T-helper 9 cell (primary cell): Measurements from ENCODE around the gene ZNF75A.
A peak's percentile ranks its signal among the peaks of the same experiment; 100 is the strongest.

Experiments used
- DNase-seq: peaks from one replicate; pipeline ENCODE4 v3.0.0-alpha.2; 2020

ZNF75A gene

DNA sequence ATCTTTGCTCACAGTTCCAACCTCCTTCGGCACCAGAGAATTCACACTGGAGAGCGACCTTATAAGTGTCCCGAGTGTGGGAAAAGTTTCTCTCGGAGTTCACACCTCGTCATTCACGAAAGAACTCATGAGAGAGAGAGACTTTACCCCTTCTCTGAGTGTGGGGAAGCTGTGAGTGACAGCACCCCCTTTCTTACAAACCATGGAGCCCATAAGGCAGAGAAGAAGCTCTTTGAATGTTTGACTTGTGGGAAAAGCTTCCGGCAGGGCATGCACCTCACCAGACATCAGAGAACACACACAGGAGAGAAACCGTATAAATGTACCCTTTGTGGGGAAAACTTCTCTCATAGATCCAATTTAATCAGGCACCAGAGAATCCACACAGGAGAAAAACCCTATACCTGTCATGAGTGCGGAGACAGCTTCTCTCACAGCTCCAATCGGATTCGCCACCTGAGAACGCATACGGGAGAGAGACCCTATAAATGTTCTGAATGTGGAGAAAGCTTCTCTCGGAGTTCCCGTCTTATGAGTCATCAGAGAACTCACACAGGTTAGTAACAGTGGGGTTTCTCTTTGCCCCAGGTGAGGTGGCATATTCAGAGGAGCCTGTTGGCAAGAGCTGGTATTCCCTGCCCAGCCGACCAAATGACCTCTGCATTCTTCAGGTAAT is 15.2 kb upstream of the ZNF75A start:
- no peak for DNase-seq

DNA sequence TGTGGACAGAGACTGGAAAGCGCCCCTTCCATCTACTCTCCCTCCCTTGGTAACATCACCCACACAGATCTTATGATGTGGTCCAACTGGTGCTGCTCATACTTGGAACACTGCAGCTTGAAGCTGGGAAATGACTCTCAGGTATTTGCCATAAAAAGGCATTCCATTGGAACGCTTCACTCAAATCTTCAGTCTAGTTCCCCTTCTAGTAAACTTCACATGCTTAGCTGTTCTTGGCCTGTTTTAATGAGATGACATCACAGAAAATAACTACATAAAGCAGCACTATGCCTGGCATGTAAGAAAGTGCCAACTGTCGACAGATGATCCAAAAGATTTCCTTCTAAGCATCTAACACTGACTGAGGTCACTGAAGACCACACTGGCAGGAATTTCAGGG is 12.7 kb upstream of the ZNF75A start:
- no peak for DNase-seq

DNA sequence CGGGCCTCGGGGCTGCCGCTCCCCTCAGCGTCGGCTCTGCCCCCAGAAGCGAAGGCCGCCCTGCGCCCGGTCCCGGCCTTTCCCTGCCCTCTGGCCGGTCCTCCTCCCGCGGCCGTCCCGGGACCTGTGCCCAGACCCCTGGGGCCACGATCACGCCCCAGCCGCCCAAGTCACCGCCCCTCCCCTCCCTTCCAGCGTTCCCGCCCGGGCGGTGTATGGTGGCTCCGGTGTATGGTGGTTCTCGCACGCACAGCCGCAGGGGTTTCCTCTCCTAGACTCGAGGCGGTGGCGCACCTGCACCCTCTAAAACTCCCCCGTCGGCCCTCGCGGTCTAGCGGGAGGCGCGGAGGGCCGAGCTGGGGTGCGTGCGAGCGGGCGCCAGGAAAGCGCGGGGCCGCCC is 10.1 kb upstream of the ZNF75A start:
- DNase-seq = no peak

DNA sequence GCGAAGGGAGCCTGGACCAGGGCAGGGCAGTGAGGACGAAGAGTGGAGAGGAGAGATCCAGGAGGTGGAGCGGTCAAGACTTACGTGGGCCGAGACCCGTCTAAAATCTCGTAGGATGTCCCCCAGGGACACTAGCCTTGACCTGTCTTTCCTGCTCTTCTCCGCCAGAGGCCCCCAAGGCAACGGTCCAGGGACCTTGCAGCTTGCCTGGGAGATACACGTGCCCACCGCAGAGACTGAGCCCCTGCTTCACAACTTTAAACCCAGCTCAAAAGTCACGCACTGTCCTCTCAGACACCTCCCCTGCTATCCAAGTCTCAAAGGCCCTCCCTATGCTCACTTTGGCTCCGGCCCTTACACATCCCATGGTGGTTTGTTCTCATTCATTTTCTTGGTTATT is 9.5 kb upstream of the ZNF75A start:
- DNase-seq = no peak

DNA sequence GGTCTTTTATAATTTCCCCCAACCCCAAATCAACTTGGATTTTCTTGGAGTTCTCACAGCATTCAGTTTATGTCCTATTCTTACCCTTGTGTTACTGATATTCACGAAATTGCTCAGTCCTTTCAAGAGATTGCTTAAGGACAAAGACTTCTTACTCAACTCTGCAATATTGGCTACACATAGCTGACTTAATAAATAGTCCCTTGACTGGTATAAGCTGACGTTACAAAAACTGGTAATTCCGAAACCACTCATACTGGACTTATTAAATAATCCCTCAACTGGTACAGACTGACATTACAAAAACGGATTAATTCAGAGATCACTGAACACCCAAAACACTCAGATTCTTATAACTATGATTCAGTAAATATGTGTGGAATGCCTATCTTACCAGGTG is 927 bp upstream of the ZNF75A start:
- no peak for DNase-seq

DNA sequence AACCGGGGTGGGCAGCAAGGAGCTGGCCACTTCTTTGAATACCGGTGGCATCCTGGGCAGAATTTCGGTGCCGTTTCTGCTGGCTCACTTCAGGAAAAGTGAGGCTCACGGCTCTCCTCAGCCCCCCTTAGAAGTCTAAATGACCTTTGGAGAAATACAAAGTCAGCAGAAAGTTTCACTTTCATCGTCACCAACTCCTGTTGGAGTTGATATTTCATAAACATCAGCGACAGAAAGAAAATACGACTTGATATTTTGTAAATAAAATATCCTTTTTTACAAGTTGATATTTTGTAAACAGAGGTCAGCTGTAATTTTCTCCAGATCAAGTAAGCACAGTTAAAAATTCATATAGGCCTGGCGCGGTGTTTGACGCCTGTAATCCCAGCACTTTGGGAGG is 781 bp downstream of the ZNF75A start:
- DNase-seq = no peak

DNA sequence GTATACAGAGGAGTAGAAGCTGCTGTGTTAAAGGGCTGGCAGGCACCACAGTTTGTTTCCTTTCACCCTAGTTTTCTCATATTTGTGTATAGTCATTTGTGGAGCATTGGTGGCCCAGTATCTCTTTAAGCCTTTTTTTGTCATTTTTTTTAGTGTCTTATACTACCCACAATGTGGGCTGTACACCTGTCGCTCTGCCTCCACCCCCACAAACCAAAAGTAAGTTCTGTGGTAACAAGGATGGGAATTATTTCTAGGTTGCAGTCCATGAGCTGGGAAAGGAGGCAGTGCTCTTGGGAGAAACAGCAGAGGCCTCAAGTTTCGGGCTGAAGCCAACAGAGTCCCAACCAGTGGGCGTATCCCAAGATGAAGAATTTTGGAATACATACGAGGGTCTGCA is 6.2 kb downstream of the ZNF75A start:
- DNase-seq = no peak

DNA sequence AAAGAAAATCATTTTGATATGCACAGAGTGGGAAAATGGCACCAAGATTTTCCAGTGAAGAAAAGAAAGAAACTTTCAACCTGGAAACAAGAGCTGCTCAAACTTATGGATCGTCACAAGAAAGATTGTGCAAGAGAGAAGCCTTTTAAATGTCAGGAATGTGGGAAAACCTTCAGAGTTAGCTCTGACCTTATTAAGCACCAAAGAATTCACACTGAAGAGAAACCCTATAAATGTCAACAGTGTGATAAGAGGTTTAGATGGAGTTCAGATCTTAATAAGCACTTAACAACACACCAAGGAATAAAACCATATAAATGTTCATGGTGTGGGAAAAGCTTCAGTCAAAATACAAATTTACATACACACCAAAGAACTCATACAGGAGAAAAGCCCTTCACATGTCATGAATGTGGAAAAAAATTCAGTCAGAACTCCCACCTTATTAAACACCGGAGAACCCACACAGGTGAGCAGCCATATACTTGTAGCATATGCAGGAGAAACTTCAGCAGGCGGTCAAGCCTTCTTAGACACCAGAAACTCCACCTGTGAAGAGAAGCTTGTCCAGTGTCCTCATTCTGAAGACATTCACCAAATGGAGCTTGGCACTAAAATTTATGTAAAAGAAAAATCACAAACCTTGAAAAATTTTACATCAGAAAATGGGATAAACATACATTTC is 12.2 kb downstream of the ZNF75A start:
- no peak for DNase-seq

DNA sequence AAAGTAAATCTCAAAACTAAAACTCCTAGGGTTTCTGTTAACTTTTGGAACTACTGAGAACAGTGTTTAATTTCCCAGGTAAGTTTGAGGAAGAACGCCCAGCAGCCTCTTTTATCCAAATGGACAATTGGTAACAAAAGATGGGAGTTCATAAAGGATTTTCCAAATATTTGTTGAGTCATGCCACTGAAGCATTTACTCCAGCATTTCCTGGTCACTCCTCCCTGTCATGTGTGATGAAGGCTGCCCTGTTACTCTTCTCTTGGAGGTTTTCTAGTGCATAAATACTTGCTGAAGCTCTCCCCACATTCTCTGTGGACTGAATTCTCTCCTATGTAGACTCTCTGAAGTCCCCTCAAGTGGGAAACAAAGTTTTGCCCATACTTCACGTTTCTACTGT is 16.5 kb downstream of the ZNF75A start:
- DNase-seq = no peak

DNA sequence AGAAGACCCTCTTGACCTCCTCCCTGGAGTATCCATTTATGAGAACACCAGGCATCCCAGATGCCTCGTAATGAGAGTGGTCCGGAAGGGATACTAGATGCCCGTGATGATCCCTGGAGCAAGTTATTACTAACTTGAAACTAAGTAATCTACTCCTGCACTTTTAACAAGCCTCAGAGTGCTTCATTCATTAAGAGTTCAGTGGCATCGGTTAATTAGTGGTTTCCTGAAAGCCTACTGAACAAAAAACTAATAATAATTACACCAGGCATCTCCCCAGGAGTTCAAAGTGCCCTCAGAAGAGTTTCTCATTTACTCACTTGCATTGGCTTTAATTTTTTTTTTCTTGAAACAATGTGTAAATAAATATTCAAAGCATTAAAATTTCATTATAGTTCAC is 22.2 kb downstream of the ZNF75A start:
- DNase-seq = no peak

DNA sequence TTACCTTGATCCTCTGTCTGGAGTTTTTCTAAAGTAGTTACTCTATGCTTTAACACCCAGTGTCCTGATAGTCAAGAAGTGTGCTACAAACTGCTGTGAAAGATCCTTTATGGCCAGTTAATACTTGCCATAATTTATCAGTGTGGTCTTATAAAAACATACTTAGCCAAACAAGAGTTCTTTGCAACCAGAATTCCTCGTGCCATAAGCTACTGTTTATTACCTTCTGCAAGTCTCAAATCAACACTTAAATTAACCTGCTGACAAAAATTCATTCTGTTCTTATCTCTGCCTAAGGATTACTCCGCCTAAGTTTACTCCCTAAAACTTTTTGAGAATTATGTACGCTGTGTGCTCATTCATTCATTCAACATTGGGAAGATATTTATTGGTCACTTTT is 22.8 kb downstream of the ZNF75A start:
- DNase-seq = no peak

DNA sequence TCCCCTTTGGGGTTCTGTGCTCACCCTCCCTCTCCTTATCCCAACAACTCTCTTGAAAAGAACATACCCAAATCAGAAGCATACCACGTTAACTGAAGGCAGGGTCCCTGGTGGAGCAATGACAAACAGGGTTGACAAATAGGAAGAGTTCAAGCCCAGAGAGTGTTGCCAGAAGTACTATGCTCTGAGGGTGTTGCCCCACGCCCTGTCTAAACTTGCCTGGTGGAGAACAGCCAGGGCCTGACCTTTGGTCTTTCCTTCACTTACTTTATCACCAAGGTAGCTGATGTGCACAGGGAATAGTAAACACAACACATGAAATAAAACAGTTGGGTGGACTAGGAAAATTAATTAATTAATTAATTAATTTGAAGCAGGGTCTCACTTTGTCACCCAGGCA is 23.3 kb downstream of the ZNF75A start:
- DNase-seq = no peak

DNA sequence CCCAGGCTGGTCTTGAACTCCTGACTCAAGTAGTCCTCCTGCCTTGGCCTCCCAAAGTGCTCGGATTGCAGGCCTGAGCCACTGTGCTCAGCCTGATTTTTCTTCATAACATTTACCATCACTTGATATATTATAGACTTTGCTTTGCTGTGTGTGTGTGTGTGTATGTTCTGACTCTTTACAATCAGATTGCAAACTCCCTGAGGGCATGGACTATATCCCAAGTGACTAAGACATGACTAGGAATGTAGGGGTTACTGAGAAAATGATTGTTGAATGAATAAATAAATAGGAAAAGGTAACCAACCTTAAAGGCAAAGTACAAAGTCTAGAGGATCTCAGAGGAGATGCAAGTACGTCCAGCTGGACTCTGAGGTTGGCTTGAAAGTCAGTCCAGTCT is 40.7 kb downstream of the ZNF75A start:
- DNase-seq = no peak

DNA sequence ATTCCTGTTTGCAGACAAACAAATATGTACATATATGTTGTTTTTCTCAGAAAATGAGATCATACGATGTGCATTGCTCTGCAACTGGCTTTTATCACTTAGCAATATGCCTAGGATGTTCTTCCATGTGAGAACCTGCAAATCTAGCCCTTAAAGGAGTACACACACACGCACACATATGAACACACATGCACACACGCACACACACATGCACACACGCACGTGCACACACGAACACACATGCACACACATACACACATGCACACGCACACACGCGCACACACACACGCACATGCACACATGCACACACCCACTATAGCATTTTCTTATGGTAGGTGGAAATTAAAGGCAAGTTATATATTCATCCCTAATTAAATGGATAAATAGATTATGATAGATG is 42.3 kb downstream of the ZNF75A start:
- DNase-seq = no peak

DNA sequence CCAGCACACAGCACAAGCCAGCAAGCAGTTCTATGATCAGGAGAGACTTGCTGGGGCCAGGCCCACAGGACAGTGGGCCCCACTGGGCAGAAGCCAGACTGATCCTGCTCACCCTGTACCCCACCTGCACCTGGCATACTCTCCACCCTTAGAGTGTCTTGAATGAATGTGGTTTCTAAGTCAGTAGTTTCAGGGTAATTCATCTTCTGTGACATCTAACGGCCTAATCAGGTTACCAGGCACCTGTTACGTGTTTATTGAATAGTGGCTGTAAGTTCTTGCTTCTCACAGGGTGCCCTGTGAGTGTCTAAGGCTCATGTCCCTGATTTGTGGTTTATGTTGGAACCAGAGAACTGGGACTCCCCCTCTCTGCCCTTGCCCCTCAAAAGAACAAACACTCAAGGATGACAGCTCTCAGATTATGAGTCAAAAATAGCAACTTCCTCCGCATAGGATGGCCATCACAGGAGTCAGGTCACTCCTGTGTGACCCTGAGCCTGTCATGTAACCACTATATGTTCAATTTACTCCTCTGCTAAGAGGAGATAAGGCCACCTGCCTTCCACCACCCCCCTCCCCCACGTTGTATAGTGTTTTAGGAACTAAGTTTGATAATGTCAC is 43.4 kb downstream of the ZNF75A start:
- DNase-seq = no peak

DNA sequence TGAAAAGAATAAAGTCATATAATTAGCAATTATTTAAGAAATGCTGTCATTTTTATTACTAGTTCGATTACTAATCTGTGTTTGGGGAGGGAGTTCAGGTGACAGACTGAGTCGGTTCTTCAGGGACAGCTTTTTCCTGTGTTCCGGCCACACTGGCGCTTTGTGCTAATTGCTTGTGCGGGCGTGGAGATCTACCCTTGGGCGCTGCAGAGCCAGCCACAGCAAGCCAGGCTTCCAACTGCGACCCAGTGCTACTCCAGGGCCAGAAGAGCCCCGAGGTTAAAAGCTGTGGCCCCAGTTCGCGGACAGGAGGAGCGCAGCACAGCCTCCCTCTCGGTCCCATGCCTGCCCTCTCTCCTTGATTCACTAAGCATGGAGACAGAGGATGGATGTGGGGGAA is 43.9 kb downstream of the ZNF75A start:
- no peak for DNase-seq

DNA sequence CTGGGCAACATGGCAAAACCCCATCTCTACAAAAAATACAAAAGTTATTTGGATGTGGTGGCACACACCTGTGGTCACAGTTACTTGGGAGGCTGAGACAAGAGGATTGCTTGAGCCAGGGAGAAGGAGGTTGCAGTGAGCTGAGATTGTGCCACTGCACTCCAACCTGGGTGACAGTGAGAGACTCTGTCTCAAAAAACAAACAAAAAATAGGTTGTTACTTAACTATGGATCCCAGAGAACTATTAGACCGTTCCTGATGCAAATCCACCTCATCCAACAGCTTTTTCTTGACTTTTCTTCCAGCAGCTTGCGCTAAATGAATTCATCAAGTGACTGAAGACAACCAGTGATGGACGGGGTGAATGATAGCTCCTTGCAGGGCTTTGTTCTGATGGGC is 50.3 kb downstream of the ZNF75A start, which contains the start of gene OR2C1:
OR2C1 (plus strand) TSS at position 301 of the 400 bp plus-strand sequence; CDS start at position 353, 52 bp downstream.
- DNase-seq = no peak

DNA sequence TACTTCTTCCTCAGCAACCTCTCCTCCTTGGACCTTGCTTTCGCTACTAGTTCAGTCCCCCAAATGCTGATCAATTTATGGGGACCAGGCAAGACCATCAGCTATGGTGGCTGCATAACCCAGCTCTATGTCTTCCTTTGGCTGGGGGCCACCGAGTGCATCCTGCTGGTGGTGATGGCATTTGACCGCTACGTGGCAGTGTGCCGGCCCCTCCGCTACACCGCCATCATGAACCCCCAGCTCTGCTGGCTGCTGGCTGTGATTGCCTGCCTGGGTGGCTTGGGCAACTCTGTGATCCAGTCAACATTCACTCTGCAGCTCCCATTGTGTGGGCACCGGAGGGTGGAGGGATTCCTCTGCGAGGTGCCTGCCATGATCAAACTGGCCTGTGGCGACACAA is 50.8 kb downstream of the ZNF75A start:
- DNase-seq = no peak

DNA sequence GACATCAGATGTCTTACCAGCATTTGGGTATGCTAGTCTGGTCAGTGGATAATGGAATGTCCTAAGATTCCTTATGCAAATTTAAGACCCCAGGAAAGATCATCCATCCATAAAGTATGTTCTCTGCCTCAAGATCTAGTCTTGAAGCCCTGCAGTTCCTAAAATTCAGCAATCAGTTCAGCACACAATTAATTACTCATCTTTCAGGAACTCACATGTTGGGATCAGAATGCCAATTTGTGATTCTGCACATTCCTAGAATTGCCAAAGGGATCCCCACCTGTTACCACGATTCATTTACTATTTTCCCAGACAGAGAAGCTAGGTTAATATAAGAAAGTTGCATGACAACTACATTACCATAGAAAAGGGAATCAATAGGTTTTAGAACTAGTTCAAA is 53.6 kb downstream of the ZNF75A start:
- DNase-seq = no peak

DNA sequence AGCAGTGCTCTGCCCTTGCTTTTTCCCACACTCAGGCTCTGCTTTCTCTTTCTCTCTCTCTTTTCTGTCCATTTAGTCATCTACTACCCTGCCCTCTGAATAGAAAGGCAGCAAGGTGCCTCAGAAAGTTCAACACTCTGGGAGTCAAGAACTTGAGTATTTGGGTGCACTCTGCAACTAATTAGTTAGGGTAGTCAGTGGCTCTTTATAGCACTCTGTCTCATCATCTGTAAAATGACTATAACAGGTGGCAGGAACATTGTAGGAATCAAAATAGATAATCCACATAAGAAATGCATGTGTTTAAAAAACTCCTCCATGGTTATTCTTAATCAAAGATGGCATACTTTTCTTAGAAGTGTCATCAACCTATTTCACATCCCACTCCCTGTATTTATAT is 57.6 kb downstream of the ZNF75A start:
- DNase-seq = no peak

DNA sequence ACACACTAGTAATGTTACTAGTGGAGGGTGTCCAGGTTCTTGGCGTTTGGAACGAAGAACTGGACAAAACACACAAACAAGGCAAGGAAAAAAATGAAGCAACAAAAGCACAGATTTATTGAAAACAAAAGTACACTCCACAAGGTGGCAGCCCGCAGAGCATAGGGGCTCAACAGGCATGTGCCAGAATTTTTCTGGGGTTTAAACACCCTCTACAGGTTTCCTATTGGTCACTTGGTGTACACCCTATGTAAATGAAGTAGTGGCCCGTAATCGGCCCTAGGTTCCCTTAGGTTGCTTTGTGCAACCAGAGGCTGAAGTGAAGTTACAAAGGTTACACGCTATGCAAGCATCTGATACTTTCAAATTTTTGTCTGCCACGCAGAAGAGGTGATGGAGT is 58.5 kb downstream of the ZNF75A start:
- DNase-seq = no peak

DNA sequence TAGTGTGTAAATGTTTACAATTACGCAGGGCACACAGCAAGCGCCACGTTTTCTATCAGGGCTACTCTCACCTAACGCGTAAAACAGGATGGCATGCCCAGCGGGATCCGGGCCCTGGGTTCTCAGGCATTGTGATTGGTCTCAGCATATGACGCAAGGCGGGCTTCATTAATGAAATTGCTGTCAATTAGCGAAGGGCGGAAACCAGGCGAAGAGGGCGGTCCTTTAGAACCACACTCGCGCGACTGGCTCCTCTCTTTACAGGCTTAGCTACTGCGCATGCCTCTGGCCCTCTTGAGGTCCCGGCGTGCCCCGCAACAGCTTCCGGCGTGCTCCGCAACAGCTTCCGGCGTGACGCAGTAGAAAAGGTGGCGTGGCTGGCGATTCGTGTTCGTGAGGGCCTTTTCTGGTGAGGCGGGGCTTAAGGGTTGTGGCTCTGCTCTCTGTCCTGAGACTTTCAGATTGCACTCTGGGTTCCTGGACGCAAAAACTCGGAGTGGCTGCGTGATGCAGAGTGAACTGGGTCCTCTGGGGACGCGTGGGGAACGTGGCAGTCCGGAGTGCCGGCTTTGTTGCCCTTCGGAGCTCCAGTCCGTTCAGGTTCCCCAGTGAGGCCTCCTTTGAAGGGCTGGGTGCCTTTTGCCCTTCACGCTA is 59.6 kb downstream of the ZNF75A start:
- DNase-seq = peak; percentile 61
